Mucosa of descending colon (tissue), 3 donors: ENCODE measurements around the gene METTL9. TPM values are rescaled to one million over a fixed set of nuclear protein-coding genes. Genes with fewer than 3 reads are reported as not detected.
A peak's percentile ranks its signal among the peaks of the same experiment; 100 is the strongest.
"Not testable (repeated sequence)": the region's sequence is repeated elsewhere in the genome, so short reads cannot be mapped to it uniquely, and the experiment has no call there.

ENCODE experiments used
- ATAC-seq: fragments of 200-7000 bp; cut with Tn5 transposase; one replicate; pipeline ENCODE4 v1.9.1; 2020; ENCODE audit warnings: mild to moderate bottlenecking, moderate library complexity
- DNase-seq, 3 donors: peaks; one replicate each; pipeline ENCODE4 v3.0.0-alpha.2; 2020
- H3K36me3 ChIP-seq: fragments of 200-600 bp; one replicate; pipeline ENCODE4 v1.8.0; 2021; ENCODE audit warnings: low read depth, mild to moderate bottlenecking
- H3K4me1 ChIP-seq: fragments of 200-600 bp; one replicate; pipeline ENCODE4 v1.8.0; 2021; ENCODE audit warnings: low read depth, mild to moderate bottlenecking
- H3K4me3 ChIP-seq: fragments of 200-600 bp; one replicate; pipeline ENCODE4 v1.8.0; 2021; ENCODE audit warnings: mild to moderate bottlenecking
- H3K9me3 ChIP-seq: fragments of 200-600 bp; one replicate; pipeline ENCODE4 v1.8.0; 2021; ENCODE audit warnings: mild to moderate bottlenecking
- CTCF ChIP-seq: fragments of 200-600 bp; IDR thresholded peaks from one replicate; pipeline ENCODE4 v1.8.0; 2022; ENCODE audit warnings: antibody characterized with exemption, mild to moderate bottlenecking
- intact Hi-C, 2 donors: fragments of 100-400 bp; cut with DNase I in 1 of 2; cut with micrococcal nuclease in 1 of 2; formaldehyde crosslinking; loops; one replicate each; pipeline versions ENCODE4 v1.11.0 to v1.11.1; 2022; cut with DNase I, micrococcal nuclease
- total RNA-seq, 3 donors: library from RNA; stranded (reverse); fragmentation: NEBNext Ultra II Directional in 2 of 3; extraction: Animal tissue kit (Norgen Biotek cat#: 25700) in 2 of 3; gene quantifications; one replicate each; pipeline versions ENCODE4 v1.2.1 to v1.2.4, GENCODE V29; 2021 to 2023
- donor health status: DM: no; HTN: no; CAD: no; lungs with moderate emphysema.
- donor health status: DM: no; HTN: no; CAD: no.
- donor health status: DM: no; HTN: yes; CAD: no.

Gene METTL9
- total RNA-seq, 3 donors from 2014 or later = 60.8 to 76.5 (median 62.8) TPM

DNA sequence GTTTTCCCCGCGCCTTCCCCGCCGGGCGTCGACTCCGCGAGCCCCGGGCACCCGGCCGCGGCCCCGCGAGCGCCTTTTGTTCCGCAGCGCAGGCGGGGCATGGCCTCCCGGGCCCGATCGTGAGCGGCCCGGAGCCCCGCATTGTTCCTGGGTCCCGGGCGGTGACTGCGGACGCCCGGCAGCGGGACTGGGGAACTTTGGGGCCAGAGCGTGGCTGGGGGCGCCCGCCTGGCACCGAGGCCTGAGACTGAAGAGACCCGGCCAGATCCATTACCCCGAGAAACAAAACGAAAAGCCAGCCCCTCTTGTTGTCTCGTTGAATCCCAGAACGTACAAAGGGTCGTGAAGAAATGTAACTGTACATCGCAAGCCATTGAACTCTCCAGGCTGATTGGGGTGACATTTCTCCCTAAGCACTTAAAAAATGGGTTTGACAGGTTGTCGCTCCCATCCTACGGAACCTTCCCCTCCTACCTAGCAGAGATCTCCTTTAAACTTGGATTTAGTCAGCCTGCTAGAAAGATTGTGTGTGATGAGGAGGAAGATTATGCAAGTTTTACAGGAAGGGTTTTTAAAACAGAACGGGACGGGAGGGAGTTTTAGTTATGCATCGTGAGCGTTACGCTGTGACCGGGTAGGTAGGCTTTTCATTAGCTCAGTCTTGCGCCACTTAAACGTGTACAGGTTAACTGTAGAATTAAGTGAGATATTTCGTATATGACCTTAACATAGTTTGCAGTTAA lies 825 bp downstream of the METTL9 start:
- DNase-seq (peak in 1 of 3 donors; percentile 25), ATAC-seq (peak; percentile 40)
- TF ChIP-seq CTCF = no peak
- intact Hi-C loops = no loop called here
- H3K4me1 ChIP-seq = peaks cover 16% of the 10 kb centered on the region
- H3K36me3 ChIP-seq = no peaks in the 10 kb centered on the region
- H3K4me3 ChIP-seq = peak overlapping the region; percentile 88
- H3K9me3 ChIP-seq = no peaks in the 10 kb centered on the region

DNA sequence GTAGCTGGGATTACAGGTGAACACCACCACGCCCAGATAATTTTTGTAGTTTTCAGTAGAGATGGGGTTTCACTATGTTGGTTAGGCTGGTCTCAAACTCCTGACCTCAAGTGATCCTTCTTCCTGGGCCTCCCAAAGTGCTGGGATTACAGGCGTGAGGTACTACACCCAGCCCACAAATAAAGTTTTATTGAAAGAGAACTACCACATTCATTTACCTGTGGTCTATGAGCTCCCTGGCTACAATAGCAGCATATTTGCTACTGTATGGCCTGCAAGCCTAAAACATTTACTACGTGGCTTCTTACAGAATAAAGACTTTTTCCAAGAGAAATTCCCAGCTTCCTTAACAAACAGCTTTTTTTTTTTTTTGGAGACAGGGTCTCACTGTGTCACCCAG lies 3.4 kb downstream of the METTL9 start:
- ATAC-seq (no peak), DNase-seq (no peak)
- no peak for TF ChIP-seq CTCF
- Histone ChIP-seq H3K4me1 (peaks cover 19% of the 10 kb centered on the region), H3K36me3 (no peaks in the 10 kb centered on the region), H3K4me3 (no peak overlapping the region), H3K9me3 (no peaks in the 10 kb centered on the region)
- intact Hi-C loops = no loop called here

GRCh38 chr16:21603928-21604327 lies 4.6 kb downstream of the METTL9 start:
- intact Hi-C loops = no loop called here
- Histone ChIP-seq H3K36me3 (no peaks in the 10 kb centered on the region), H3K4me1 (peaks cover 19% of the 10 kb centered on the region), H3K9me3 (no peaks in the 10 kb centered on the region), H3K4me3 (no peak overlapping the region)
- DNase-seq (no peak), ATAC-seq (no peak)
- TF ChIP-seq CTCF = no peak

DNA sequence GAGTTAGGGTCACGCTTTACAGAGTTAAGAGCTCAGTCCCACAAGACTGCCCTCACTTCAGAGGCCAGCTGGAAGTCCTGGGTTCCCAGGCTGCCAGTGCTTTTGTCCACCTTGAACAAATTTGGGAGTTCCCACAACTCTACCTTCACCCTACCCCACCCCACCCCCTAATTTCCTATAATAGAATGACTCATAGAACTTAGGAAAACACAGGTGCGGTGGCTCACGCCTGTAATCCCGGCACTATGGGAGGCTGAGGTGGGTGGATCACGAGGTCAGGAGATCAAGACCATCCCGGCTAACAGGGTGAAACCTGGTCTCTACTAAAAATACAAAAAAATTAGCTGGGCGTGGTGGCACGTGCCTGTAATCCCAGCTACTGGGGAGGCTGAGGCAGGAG lies 6.5 kb downstream of the METTL9 start:
- H3K4me1 ChIP-seq = peaks cover 17% of the 10 kb centered on the region
- H3K4me3 ChIP-seq, intact Hi-C loops, H3K9me3 ChIP-seq, H3K36me3 ChIP-seq, DNase-seq: not testable (repeated sequence)
- peak; percentile 80 for ATAC-seq

DNA sequence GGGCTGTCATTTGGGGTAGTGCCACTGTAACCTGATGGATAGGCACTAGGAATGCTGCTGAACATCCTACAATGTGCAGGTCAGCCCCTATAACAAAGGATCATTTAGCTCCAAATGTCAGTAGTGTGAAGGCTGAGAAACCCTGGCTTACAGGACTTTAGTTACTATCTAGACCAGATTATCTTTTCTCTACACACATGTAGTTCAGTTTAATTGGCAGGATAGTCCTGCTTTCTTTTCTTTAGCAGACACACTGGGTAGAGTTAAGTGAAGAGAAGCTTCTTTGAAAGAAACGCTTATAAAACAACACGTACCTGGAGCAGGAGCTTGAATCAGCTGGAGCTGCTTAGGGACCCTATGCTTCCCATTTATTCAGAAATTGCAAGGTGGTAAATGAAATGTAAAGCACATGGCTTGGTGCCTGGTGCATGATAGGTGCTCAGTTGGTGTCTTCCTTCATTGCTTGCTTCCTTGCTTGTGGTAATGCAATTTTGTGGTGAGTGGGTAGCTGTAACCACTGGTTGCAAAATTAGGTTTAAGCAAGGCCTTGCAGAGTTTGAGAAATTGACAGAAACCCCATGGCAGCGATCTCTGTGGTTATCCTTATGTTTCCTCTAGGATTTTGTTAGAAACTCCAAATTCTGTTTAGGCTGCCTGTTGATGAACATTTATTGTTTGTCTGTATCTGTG lies 9.4 kb downstream of the METTL9 start:
- peaks cover 13% of the 10 kb centered on the region for H3K4me1 ChIP-seq
- ATAC-seq = peak; percentile 34
- intact Hi-C loops = no loop called here

More for the DNA sequence above, 9.4 kb downstream of the METTL9 start:
- no peak for TF ChIP-seq CTCF
- H3K36me3 ChIP-seq = no peaks in the 10 kb centered on the region
- no peak for DNase-seq
- no peaks in the 10 kb centered on the region for H3K9me3 ChIP-seq
- no peak overlapping the region for H3K4me3 ChIP-seq
